HepG2 (cell line): ENCODE data around the gene RPL37A. TPM values are rescaled to one million over a fixed set of nuclear protein-coding genes. Genes with fewer than 3 reads are reported as not detected.

ENCODE experiments used
- DDIT3 ChIP-seq: sonication (generic); formaldehyde crosslinking; IDR thresholded peaks from 2 replicates; pipeline ENCODE4 v1.4.0; 2020; ENCODE audit warnings: mild to moderate bottlenecking, missing genetic modification reagents
- FOXC1 ChIP-seq: sonication (generic); formaldehyde crosslinking; IDR thresholded peaks from 2 replicates; pipeline ENCODE4 v1.8.0; 2022; ENCODE audit warnings: mild to moderate bottlenecking, missing genetic modification reagents, borderline replicate concordance
- FOXM1 ChIP-seq: sonication (generic); formaldehyde crosslinking; IDR thresholded peaks from 2 replicates; pipeline ENCODE4 v1.5.0; 2020; ENCODE audit warnings: missing genetic modification reagents
- HNRNPH1 ChIP-seq: fragments of 200-400 bp; formaldehyde crosslinking; optimal IDR thresholded peaks from 2 replicates; pipeline ENCODE3; 2017; ENCODE audit warnings: mild to moderate bottlenecking, low read depth, low read length
- LRRFIP1 ChIP-seq: sonication (generic); formaldehyde crosslinking; conservative IDR thresholded peaks from 2 replicates; pipeline ENCODE4 v1.4.0; 2020; ENCODE audit warnings: missing genetic modification reagents
- NFIC ChIP-seq: IDR thresholded peaks from 2 replicates; pipeline ENCODE4 v1.6.1; 2012; ENCODE audit warnings: mild to moderate bottlenecking, low read length, inconsistent platforms
- SUZ12 ChIP-seq: fragments of 150-350 bp; IDR thresholded peaks from 2 replicates; pipeline ENCODE4 v1.6.1; 2014; ENCODE audit warnings: low read depth, low read length
- ZFP36L1 ChIP-seq: sonication (generic); formaldehyde crosslinking; IDR thresholded peaks from 2 replicates; pipeline ENCODE4 v1.8.0; 2022; ENCODE audit warnings: mild to moderate bottlenecking, missing genetic modification reagents, moderate library complexity
- ZNF142 ChIP-seq: sonication (generic); formaldehyde crosslinking; IDR thresholded peaks from 2 replicates; pipeline ENCODE4 v1.4.0; 2020; ENCODE audit warnings: missing genetic modification reagents
- ZSCAN9 ChIP-seq: IDR thresholded peaks from 2 replicates; pipeline ENCODE4 v1.6.1; 2016; ENCODE audit warnings: borderline replicate concordance
- polyA plus RNA-seq, 8 experiments: library from polyadenylated mRNA; depleted of rRNA in 3 of 8; stranded (reverse) in 7 of 8; unstranded in 1 of 8; fragments of >200 nt; fragmentation: Illumina TruSeq in 4 of 8; extraction: Trizol in 4 of 8; gene quantifications; 2 replicates each; pipeline versions ENCODE4 v1.2.1 to v1.2.3, GENCODE V29; 2011 to 2016; ENCODE audit warnings: low read depth in 4 of 8, missing spikeins in 1 of 8, mixed read lengths in 1 of 8; ENCODE audit not compliant: insufficient read depth in 1 of 8
- total RNA-seq, 5 experiments: library from RNA; depleted of rRNA; stranded (reverse); fragments of >200 nt; fragmentation: Illumina TruSeq; extraction: Trizol; gene quantifications; 2 replicates each; pipeline ENCODE4 v1.2.3, GENCODE V29; 2016; ENCODE audit warnings: low read depth in 1 of 5
- TF ChIP-seq, protein P1 (sequence below): sonication (generic); formaldehyde crosslinking; IDR thresholded peaks from 2 replicates; pipeline ENCODE4 v1.5.1; 2020; ENCODE audit warnings: mild to moderate bottlenecking, missing genetic modification reagents, borderline replicate concordance
- TF ChIP-seq, protein P2 (sequence below): sonication (generic); formaldehyde crosslinking; IDR thresholded peaks from 2 replicates; pipeline ENCODE4 v1.4.0; 2020; ENCODE audit warnings: missing genetic modification reagents, borderline replicate concordance
- TF ChIP-seq, protein P3 (sequence below): sonication (generic); formaldehyde crosslinking; IDR thresholded peaks from 2 replicates; pipeline ENCODE4 v1.4.0; 2020; ENCODE audit warnings: missing genetic modification reagents

The RPL37A gene
- total and polyA plus RNA-seq, 2 of the 13 experiments (the other 11 are each of a cell fraction or from before 2014, with no cell fraction given), result 6,902 to 7,910 TPM

DNA sequence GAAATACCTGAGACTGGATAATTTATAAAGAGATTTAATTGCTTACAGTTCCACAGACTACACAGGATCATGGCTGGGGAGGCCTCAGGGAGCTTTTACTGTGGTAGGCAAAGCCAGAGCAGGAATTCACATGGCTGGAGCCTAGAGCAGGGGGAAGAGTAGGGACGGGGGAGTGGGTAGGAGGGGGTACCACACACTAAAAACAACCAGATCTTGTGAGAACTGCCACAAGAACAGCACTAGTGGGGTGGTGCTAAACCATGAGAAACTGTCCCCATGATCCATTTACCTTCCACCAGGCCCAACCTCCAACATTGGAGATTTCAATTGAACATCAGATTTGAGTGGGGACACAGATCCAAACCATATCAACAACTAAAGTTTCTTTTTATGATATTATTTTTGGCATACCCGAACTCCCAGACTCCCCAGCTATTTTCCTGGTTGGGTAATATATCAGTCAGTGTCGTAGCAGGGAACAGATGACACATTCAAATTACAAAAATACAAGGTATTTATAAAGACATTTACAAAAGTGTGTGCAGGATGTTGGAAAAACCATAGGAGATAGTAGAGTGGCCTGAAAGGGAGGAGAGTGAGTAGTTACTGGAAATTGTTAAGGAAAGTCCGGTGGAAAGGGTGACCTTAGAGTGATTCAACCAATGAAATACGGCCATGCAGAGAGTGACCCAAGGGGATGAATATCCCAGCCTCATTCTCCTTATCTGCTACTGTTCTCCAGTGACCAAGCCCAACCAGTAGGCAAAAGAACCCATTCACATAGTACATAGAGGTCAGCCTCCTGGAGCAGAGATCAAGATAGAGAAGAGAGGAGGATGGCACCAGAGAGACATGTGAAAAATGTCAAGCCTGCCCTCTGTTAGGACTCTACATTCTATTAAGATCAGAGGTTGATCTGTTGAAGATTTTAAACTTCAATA, 8.8 kb downstream of the RPL37A start (continued):
- TF ChIP-seq LRRFIP1 (CRISPR knock-in tag) (no peak), ZNF142 (CRISPR knock-in tag) (no peak), ZSCAN9 (no peak), NFIC (0 out of 2 replicates have a peak, but pooled peaks have one; percentile 32), FOXC1 (CRISPR knock-in tag) (no peak), ZFP36L1 (CRISPR knock-in tag) (no peak), FOXM1 (CRISPR knock-in tag) (no peak), SUZ12 (no peak), HNRNPH1 (no peak), DDIT3 (CRISPR knock-in tag) (no peak)
- TF ChIP-seq, protein P1, sequence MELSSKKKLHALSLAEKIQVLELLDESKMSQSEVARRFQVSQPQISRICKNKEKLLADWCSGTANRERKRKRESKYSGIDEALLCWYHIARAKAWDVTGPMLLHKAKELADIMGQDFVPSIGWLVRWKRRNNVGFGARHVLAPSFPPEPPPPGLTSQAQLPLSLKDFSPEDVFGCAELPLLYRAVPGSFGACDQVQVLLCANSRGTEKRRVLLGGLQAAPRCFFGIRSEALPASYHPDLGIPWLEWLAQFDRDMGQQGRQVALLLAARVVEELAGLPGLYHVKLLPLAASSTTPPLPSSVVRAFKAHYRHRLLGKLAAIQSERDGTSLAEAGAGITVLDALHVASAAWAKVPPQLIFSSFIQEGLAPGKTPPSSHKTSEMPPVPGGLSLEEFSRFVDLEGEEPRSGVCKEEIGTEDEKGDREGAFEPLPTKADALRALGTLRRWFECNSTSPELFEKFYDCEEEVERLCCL (CRISPR knock-in tag), result no peak
- TF ChIP-seq, protein P2, sequence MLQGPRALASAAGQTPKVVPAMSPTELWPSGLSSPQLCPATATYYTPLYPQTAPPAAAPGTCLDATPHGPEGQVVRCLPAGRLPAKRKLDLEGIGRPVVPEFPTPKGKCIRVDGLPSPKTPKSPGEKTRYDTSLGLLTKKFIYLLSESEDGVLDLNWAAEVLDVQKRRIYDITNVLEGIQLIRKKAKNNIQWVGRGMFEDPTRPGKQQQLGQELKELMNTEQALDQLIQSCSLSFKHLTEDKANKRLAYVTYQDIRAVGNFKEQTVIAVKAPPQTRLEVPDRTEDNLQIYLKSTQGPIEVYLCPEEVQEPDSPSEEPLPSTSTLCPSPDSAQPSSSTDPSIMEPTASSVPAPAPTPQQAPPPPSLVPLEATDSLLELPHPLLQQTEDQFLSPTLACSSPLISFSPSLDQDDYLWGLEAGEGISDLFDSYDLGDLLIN (CRISPR knock-in tag), result no peak
- TF ChIP-seq, protein P3, sequence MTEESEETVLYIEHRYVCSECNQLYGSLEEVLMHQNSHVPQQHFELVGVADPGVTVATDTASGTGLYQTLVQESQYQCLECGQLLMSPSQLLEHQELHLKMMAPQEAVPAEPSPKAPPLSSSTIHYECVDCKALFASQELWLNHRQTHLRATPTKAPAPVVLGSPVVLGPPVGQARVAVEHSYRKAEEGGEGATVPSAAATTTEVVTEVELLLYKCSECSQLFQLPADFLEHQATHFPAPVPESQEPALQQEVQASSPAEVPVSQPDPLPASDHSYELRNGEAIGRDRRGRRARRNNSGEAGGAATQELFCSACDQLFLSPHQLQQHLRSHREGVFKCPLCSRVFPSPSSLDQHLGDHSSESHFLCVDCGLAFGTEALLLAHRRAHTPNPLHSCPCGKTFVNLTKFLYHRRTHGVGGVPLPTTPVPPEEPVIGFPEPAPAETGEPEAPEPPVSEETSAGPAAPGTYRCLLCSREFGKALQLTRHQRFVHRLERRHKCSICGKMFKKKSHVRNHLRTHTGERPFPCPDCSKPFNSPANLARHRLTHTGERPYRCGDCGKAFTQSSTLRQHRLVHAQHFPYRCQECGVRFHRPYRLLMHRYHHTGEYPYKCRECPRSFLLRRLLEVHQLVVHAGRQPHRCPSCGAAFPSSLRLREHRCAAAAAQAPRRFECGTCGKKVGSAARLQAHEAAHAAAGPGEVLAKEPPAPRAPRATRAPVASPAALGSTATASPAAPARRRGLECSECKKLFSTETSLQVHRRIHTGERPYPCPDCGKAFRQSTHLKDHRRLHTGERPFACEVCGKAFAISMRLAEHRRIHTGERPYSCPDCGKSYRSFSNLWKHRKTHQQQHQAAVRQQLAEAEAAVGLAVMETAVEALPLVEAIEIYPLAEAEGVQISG (CRISPR knock-in tag), result no peak
